Activated T-cell treated with anti-CD3 and anti-CD28 coated beads, Interleukin-2, amount 50 U/mL, for 4 hours (primary cell): ENCODE results near the gene DCC. TPM values are rescaled to one million over a fixed set of nuclear protein-coding genes. Genes with fewer than 3 reads are reported as not detected.

Source experiments
- ATAC-seq, 2 donors: fragments of 200-7000 bp; cut with Tn5 transposase; one replicate each; pipeline ENCODE4 v1.10.0; 2021
- DNase-seq: peaks from one replicate; pipeline ENCODE4 v3.0.0-alpha.2; 2020
- H3K27me3 Mint-ChIP-seq: one replicate; pipeline ENCODE4 v1.8.0; 2021; ENCODE audit warnings: low read depth, mixed read lengths
- H3K36me3 Mint-ChIP-seq: one replicate; pipeline ENCODE4 v1.8.0; 2022; ENCODE audit warnings: mixed read lengths; ENCODE audit not compliant: insufficient read depth
- H3K4me1 Mint-ChIP-seq: one replicate; pipeline ENCODE4 v1.8.0; 2021; ENCODE audit warnings: low read depth, mixed read lengths
- H3K4me3 Mint-ChIP-seq: one replicate; pipeline ENCODE4 v1.8.0; 2021; ENCODE audit warnings: mild to moderate bottlenecking, moderate library complexity, mixed read lengths
- H3K9me3 Mint-ChIP-seq: one replicate; pipeline ENCODE4 v1.8.0; 2021; ENCODE audit warnings: mixed read lengths
- total RNA-seq, 3 donors: library from RNA; stranded (reverse); gene quantifications; one replicate each; pipeline ENCODE4 v1.2.1, GENCODE V29; 2021

The DCC gene
- total RNA-seq, 3 donors from 2014 or later: not detected

GRCh38 chr18:53142005-53142404 lies 802.0 kb downstream of the DCC start:
- Mint-ChIP-seq H3K36me3 (no peaks in the 10 kb centered on the region), H3K4me3 (no peak overlapping the region), H3K27me3 (no peaks in the 10 kb centered on the region), H3K4me1 (no peaks in the 10 kb centered on the region), H3K9me3 (peaks cover 3% of the 10 kb centered on the region)
- DNase-seq (no peak), ATAC-seq (no peak)

GRCh38 chr18:53147472-53147871 lies 807.5 kb downstream of the DCC start:
- Mint-ChIP-seq H3K4me1 (no peaks in the 10 kb centered on the region), H3K27me3 (no peaks in the 10 kb centered on the region), H3K4me3 (no peak overlapping the region), H3K9me3 (no peaks in the 10 kb centered on the region), H3K36me3 (no peaks in the 10 kb centered on the region)
- ATAC-seq (no peak), DNase-seq (no peak)

GRCh38 chr18:53148123-53148522 lies 808.1 kb downstream of the DCC start:
- ATAC-seq (no peak), DNase-seq (no peak)
- Mint-ChIP-seq H3K36me3 (no peaks in the 10 kb centered on the region), H3K4me3 (no peak overlapping the region), H3K27me3 (no peaks in the 10 kb centered on the region), H3K9me3 (no peaks in the 10 kb centered on the region), H3K4me1 (no peaks in the 10 kb centered on the region)

GRCh38 chr18:53152476-53152875 lies 812.5 kb downstream of the DCC start:
- Mint-ChIP-seq H3K27me3 (no peaks in the 10 kb centered on the region), H3K36me3 (no peaks in the 10 kb centered on the region), H3K4me3 (no peak overlapping the region), H3K9me3 (no peaks in the 10 kb centered on the region), H3K4me1 (no peaks in the 10 kb centered on the region)
- DNase-seq (no peak), ATAC-seq (no peak)

GRCh38 chr18:53153281-53153680 lies 813.3 kb downstream of the DCC start:
- DNase-seq (no peak), ATAC-seq (no peak)
- no peaks in the 10 kb centered on the region for H3K36me3 Mint-ChIP-seq
- no peaks in the 10 kb centered on the region for H3K4me1 Mint-ChIP-seq
- no peaks in the 10 kb centered on the region for H3K27me3 Mint-ChIP-seq
- no peaks in the 10 kb centered on the region for H3K9me3 Mint-ChIP-seq
- no peak overlapping the region for H3K4me3 Mint-ChIP-seq

- H3K4me1 Mint-ChIP-seq: no peaks in the 10 kb centered on the region
- no peak overlapping the region for H3K4me3 Mint-ChIP-seq
- H3K9me3 Mint-ChIP-seq: no peaks in the 10 kb centered on the region
- no peaks in the 10 kb centered on the region for H3K36me3 Mint-ChIP-seq
- ATAC-seq (no peak), DNase-seq (no peak)
- H3K27me3 Mint-ChIP-seq: no peaks in the 10 kb centered on the region
These were observed 813.8 kb downstream of the DCC start for GRCh38 chr18:53153800-53154199.

- H3K4me1 Mint-ChIP-seq: no peaks in the 10 kb centered on the region
- no peaks in the 10 kb centered on the region for H3K9me3 Mint-ChIP-seq
- no peaks in the 10 kb centered on the region for H3K36me3 Mint-ChIP-seq
- ATAC-seq: no peak
- no peak overlapping the region for H3K4me3 Mint-ChIP-seq
- no peak for DNase-seq
- H3K27me3 Mint-ChIP-seq: no peaks in the 10 kb centered on the region
These were observed 825.8 kb downstream of the DCC start for GRCh38 chr18:53165770-53166169.

GRCh38 chr18:53169346-53169745 lies 829.3 kb downstream of the DCC start:
- H3K4me1 Mint-ChIP-seq: no peaks in the 10 kb centered on the region
- DNase-seq (no peak), ATAC-seq (no peak)
- no peaks in the 10 kb centered on the region for H3K36me3 Mint-ChIP-seq
- H3K9me3 Mint-ChIP-seq: peaks cover 4% of the 10 kb centered on the region
- H3K27me3 Mint-ChIP-seq: no peaks in the 10 kb centered on the region
- no peak overlapping the region for H3K4me3 Mint-ChIP-seq

- ATAC-seq (no peak), DNase-seq (no peak)
- Mint-ChIP-seq H3K9me3 (peaks cover 6% of the 10 kb centered on the region), H3K4me3 (no peak overlapping the region), H3K4me1 (no peaks in the 10 kb centered on the region), H3K27me3 (no peaks in the 10 kb centered on the region), H3K36me3 (no peaks in the 10 kb centered on the region)
These were observed 851.6 kb downstream of the DCC start for GRCh38 chr18:53191634-53192033.

- ATAC-seq: no peak
- no peaks in the 10 kb centered on the region for H3K4me1 Mint-ChIP-seq
- no peaks in the 10 kb centered on the region for H3K27me3 Mint-ChIP-seq
These were observed 853.9 kb downstream of the DCC start for GRCh38 chr18:53193870-53194269.

GRCh38 chr18:53219853-53220252 lies 879.9 kb downstream of the DCC start:
- H3K4me1 Mint-ChIP-seq: no peaks in the 10 kb centered on the region
- no peaks in the 10 kb centered on the region for H3K36me3 Mint-ChIP-seq
- no peak overlapping the region for H3K4me3 Mint-ChIP-seq
- H3K27me3 Mint-ChIP-seq: no peaks in the 10 kb centered on the region
- ATAC-seq (no peak), DNase-seq (no peak)
- peaks cover 4% of the 10 kb centered on the region for H3K9me3 Mint-ChIP-seq

More at GRCh38 chr18:53193870-53194269, 853.9 kb downstream of the DCC start:
- no peaks in the 10 kb centered on the region for H3K36me3 Mint-ChIP-seq
- H3K4me3 Mint-ChIP-seq: no peak overlapping the region
- H3K9me3 Mint-ChIP-seq: peaks cover 6% of the 10 kb centered on the region
- no peak for DNase-seq

GRCh38 chr18:53224128-53224778 lies 884.3 kb downstream of the DCC start:
- H3K27me3 Mint-ChIP-seq: no peaks in the 10 kb centered on the region
- ATAC-seq (no peak), DNase-seq (no peak)
- no peaks in the 10 kb centered on the region for H3K9me3 Mint-ChIP-seq
- H3K4me1 Mint-ChIP-seq: no peaks in the 10 kb centered on the region
- no peak overlapping the region for H3K4me3 Mint-ChIP-seq
- no peaks in the 10 kb centered on the region for H3K36me3 Mint-ChIP-seq

GRCh38 chr18:53225567-53226325 lies 885.7 kb downstream of the DCC start:
- no peaks in the 10 kb centered on the region for H3K27me3 Mint-ChIP-seq
- H3K4me3 Mint-ChIP-seq: no peak overlapping the region
- H3K4me1 Mint-ChIP-seq: no peaks in the 10 kb centered on the region
- DNase-seq (no peak), ATAC-seq (no peak)
- no peaks in the 10 kb centered on the region for H3K36me3 Mint-ChIP-seq
- no peaks in the 10 kb centered on the region for H3K9me3 Mint-ChIP-seq

- Mint-ChIP-seq H3K36me3 (no peaks in the 10 kb centered on the region), H3K27me3 (no peaks in the 10 kb centered on the region), H3K9me3 (peaks cover 8% of the 10 kb centered on the region), H3K4me3 (no peak overlapping the region), H3K4me1 (no peaks in the 10 kb centered on the region)
- DNase-seq (no peak), ATAC-seq (no peak)
These were observed 894.6 kb downstream of the DCC start for GRCh38 chr18:53234610-53235009.

- no peaks in the 10 kb centered on the region for H3K9me3 Mint-ChIP-seq
- ATAC-seq (no peak), DNase-seq (no peak)
- no peak overlapping the region for H3K4me3 Mint-ChIP-seq
- H3K27me3 Mint-ChIP-seq: no peaks in the 10 kb centered on the region
- no peaks in the 10 kb centered on the region for H3K36me3 Mint-ChIP-seq
- H3K4me1 Mint-ChIP-seq: no peaks in the 10 kb centered on the region
These were observed 901.2 kb downstream of the DCC start for GRCh38 chr18:53241161-53241560.
